ENCODE results near the gene KRAS.
"Not testable (repeated sequence)": the region's sequence is repeated elsewhere in the genome, so short reads cannot be mapped to it uniquely, and the experiment has no call there.

The KRAS gene

DNA sequence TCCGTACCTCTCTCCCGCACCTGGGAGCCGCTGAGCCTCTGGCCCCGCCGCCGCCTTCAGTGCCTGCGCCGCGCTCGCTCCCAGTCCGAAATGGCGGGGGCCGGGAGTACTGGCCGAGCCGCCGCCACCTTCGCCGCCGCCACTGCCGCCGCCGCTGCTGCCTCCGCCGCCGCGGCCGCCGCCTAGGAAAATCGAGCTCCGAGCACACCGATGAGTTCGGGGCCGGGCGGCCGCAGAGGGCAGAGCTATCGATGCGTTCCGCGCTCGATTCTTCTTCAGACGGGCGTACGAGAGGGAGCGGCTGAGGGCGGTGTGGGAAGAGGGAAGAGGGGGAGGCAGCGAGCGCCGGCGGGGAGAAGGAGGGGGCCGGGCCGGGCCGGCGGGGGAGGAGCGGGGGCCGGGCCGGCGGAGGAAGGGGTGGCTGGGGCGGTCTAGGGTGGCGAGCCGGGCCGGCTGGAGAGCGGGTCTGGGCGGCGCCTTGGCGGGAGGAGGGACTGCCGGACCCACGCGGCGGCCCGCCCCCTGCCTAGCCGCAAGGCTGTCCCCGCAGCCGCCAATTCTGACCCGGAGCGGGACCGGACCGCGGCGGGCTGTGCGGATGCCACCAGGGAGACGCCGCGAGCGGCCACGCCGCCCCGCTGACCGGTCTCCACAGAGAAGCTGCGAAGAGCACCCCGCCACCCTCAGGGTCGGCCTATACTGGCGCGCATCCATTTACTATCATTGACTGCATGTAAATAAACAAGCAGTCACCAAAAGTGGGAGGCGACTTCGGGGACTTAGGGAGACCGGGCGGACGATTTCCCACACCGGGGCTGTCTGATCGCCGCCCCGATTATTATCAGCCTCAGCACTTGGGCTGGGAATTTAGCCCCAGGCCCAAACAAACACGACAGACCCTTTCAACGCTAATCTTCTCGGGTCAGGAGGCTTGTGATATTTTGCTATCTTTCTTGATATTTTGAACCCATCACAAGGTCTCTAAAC lies at the start of gene KRAS:
TSS of gene KRAS (minus strand) at position 186 of the 987 bp plus-strand sequence.
- peak; percentile 81 for DNase-seq (ENCODE audit: low read depth)

DNA sequence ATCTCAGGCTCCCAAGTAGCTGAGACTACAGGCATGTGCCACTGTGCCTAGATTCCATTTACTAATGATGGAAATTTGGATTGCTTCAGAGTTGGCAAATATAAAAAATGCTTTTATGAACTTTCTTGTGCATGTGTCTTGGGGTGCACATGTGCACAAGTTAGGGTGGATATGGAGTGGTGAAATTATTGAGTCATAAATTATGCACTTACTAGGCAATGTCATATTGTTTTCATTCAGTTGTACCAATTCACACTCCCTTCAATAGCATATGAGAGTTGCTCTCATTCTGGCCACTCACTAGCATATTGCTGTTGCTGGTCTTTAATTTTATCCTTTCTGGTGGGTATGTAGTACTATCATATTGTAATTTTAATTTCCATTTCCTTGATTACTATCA lies 45.7 kb upstream of the KRAS start:
- no peak for DNase-seq (ENCODE audit: low read depth)

DNA sequence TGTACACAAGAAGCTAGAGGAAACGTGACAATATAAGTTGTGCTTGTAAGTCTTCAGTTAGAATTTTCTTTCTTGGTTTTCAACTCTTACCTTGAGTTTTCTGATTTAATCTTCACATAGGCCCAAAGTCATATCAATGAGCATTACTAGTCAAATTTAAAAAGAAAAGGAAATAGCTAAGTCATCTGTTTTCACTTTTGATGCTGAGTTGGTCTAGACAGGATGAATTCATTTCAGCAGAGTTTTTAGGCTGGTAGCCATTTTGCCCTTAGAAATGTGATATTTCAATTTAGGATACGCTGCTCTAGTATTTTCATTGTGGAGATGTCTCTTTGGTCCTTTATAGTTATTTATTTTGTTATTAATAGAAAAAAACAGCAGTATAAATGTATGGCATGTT lies 44.6 kb upstream of the KRAS start:
- DNase-seq (ENCODE audit: low read depth) = no peak

DNA sequence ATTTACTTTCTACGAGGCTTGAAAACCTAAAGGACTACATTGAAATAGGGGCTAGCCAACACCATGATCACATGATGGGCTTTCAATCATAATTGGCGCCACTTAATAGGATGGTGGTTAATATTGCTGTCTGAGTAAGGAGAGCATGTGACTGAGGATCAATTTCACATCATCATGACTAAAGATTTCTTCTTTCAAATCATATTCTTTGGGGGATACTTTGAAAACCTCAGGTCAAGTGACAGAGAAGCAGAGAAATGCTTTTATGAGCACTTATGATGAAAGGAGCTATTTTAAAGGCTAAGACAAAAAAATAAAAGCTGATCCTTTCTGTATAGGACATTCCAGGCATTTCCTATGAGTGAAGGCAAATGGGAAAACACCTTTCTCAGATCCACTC lies 42.9 kb upstream of the KRAS start:
- DNase-seq (ENCODE audit: low read depth) = no peak

DNA sequence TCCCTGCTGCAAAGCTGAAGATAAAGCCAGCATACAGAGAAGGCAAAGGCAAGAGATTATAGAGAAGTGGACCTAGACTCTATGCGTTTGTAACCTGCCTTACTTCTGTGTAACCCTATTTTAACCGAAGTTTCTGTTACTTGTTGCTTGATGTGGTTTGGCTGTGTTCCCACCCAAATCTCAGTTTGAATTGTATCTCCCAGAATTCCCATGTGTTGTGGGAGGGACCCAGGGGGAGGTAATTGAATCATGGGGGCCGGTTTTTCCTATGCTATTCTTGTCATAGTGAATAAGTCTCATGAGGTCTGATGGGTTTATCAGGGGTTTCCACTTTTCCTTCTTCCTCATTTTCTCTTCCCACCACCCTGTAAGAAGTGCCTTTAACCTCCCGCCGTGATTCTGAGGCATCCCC lies 42.1 kb upstream of the KRAS start:
- not testable (repeated sequence) for DNase-seq (ENCODE audit: low read depth)

DNA sequence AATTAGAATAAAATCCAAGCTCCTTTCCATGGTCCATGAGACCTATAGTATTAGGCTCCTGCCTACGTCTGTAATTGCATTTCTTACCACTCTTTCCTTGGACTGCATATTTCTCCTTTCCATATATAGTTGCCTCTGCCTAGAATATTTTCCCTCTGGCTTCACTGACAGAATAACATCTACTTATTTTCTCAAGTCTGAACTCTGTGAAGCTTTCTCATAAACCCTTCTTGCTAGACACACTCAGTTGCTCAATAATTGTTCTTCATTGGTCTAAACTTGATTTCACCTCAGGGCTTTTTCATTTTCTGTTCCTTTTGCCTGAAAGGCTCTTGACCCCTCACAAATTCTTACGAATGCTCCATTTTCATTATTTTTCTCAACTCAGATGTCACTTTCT lies 36.9 kb upstream of the KRAS start:
- DNase-seq (ENCODE audit: low read depth) = no peak

DNA sequence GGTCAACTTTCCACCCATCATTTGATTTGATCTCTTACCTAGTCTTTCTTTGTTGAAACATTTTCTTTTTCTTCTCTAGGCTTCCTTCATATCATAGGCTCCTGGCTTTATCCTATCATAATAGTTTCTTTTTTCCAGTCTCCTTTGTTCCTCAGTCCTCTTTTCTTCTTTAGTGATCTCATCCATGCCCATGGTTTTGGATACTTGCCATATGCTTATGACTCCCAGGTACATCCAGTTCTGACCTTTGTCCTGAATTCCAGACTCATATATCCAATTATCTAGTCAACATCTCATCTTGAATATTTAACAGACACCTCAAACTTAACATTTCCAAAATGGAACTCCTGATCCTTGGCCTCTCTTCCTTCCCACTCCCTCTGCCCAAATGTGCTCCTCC lies 36.1 kb upstream of the KRAS start:
- no peak for DNase-seq (ENCODE audit: low read depth)

DNA sequence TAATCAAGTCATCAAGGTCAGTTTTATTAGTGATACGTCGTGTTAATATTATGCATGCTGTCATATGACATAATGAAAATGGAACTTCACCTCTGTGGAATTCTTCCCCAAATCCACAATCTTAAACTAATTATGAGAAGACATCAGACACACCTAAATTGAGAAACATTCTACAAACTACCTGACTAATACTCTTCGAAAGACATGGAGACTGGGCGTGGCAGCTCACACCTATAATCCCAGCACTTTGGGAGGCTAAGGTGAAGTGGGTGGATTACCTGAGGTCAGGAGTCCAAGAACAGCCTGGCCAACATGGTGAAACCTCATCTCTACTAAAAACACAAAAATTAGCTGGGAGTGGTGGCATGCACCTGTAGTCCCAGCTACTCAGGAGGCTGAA lies 33.3 kb upstream of the KRAS start:
- DNase-seq (ENCODE audit: low read depth) = no peak

DNA sequence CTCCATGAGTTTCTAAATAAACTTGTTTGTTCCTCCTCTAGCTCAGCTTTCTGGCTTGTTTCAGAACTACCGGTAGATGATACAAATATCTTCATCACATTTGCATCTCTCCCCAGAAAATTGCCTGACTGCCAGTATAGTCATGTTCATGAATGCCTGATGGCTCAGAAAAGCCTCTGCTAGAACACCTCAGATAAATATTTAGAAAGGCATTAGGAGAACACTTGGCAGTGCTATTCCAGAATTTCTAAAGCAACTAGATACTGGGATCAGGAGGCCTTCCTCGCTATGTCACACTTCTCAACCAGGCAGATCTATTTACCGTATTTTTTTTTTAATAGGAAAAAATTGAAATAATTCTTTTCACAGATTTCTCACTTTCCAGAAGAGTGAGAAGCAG lies 32.3 kb upstream of the KRAS start:
- DNase-seq (ENCODE audit: low read depth) = no peak

DNA sequence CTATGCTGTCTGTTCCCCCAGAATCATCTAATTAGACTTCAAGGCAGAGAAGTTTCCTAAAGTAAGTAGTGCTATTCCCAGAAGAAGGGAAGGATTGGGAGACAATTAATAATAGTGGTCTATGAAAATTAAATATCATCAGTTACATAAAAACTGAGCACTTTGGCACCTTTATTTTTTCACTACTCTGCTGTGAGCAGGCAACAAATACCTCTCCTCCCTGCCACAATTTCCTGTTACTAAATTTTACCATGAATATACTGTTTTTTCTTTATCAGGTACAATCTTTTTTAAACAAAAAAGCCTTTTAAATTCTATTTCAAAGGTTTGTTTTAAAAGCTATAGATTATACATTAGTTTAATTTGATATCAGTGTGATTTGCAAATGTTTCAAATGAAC lies 29.4 kb upstream of the KRAS start:
- DNase-seq (ENCODE audit: low read depth) = no peak

DNA sequence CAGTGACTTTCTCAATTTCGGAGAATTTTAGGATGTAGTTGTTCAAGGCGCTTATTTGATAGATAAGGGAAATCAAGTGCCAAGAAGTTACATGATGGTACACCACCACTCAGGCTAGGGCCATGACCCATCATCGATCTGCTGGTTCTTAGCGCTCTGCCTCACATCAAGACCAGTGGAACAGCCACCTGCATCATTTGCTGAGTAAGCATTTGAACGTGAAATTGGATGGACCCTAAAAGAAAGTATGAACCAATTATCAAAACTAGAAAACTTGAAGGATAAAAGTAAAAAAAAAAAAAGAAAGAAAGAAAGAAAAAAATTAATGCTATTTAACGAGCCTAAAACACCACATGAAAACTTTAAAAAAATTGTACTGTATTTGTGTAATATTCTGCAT lies 27.5 kb upstream of the KRAS start:
- DNase-seq (ENCODE audit: low read depth) = no peak

DNA sequence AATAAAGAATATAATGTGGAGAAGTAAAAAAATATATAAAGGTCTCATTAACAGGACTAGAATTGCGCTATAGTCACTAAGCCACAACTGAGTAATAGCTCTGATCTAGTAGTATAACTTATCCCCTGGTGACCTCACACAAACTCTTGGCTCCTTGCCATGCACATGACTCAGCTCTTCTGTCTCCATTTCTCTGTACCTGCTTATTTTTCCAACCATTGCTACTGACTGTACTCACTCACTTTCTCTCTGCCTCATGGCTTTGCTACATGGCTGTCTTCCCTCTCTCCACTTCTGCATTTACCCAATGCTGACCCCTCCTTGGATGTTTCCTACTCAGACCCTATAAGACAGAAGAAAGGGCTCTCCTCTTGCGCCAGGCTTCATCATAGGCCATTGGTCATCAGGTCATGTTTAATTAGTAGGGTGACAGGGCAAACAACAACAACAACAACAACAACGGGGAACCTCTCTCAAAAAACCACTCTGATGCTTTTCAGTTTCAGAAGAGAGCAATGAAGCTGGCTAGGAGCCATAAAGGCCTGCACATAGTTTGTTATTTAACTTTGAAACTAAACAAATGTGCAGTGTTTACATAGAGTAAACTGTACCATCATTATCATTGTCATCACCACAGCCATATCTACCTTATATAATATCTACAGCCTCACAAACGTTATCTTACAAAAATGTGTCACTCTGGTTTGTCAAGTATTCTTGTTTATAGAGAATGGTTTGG lies 25.6 kb upstream of the KRAS start:
- peak; percentile 87 for DNase-seq (ENCODE audit: low read depth)

DNA sequence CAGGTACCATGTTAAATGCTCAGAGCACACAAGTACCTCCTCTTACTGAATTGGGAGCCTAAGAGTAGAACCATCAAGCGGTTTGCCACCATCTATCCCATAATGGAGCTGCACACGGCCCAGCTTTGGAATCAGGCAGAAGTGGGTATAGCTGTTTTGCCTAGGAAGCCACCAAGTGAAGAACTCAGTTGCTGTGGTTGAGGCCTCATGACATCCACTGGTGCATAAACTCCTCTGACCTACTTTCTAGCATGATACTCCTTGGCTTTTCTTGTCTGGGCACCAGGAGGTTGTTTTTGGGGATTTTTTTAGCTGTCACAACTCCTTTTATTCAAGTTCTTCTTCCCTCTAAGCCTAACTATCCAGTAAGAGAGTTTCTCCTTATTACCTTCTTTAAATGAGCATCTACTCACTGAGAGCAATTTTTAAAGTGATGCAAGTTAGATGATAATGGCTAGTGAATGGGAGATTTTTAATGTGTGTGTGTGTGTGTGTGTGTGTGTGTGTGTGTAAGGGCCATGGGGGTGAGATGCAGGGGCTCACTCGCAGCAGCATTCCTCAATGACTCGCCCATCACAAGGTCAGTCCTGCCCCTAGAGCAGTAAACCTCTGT lies 20.9 kb upstream of the KRAS start:
- DNase-seq (ENCODE audit: low read depth) = no peak

DNA sequence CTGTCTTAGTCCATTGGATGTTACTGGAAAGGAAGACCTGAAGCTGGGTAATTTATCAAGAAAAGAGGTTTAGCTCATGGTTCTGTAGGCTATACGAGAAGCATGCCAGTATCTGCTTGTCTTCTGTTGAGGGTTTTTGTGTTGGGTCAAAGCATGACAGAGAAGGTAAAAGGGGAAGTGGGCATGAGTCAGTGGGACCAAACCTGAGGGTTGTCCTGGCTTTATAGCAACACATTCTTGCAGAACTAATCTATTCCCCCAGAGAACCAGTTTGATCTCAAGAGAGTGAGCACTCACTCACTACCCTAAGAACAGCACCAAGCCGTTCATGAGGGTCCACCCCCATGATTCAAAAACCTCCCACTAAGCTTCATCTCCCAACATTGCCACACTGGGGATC lies 19.0 kb upstream of the KRAS start:
- DNase-seq (ENCODE audit: low read depth) = no peak

DNA sequence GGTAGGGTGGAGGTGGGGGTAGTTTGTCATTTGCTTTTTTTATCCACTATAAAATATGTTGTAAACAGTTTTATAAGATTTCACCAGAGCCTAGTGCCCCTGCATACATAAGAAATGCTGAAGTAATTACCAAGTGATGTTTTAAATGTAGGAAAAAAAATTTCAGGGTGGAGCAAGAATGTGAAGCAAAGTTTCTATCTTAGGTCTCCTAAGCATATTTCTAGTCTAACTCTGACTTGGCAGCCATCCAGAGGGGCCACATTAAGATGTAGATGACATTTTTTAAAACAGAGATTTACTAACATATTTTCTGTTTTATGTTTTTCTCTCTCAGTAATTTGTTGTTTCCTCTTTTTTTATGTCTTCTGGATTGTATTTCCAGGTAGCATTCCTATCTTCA lies 15.8 kb upstream of the KRAS start:
- DNase-seq (ENCODE audit: low read depth) = no peak

DNA sequence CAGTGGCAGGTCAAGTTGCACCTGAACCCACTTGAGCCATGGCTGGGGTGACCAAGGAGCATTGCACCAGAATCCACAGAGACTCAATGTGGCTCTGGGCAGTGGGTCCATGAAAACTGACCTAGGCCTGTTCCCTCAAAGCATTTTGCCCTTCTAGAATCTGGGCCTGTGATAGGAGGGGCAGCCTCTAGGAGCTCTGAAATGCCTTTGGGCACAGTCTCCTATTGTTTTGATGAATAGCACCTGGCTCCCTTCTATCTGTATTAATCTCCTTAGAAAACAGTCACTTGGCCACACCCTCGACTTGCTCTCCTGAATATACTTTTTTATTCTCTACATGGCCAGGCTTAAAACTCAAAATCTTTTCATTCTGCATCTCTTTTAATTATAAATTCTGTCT lies 14.1 kb upstream of the KRAS start:
- no peak for DNase-seq (ENCODE audit: low read depth)

DNA sequence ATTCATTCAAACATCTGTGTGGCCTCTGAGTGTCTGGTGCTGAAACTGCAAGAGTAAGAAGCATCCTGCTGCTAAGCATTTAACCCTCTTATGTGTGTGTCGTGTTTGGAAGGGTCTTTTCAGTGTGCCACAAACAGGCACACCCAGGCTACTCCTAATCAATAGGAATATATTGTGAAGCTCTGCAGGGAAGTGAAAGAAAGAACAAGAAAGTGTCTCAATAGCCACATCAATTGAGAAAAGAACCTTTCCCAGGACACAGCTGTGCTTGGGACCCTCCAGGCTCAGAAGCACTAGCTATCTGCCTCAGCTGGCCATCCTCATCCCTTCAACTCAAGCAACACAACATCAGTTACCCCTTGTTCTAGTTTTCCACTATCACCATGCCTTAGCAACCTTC lies 13.4 kb upstream of the KRAS start:
- DNase-seq (ENCODE audit: low read depth) = no peak

DNA sequence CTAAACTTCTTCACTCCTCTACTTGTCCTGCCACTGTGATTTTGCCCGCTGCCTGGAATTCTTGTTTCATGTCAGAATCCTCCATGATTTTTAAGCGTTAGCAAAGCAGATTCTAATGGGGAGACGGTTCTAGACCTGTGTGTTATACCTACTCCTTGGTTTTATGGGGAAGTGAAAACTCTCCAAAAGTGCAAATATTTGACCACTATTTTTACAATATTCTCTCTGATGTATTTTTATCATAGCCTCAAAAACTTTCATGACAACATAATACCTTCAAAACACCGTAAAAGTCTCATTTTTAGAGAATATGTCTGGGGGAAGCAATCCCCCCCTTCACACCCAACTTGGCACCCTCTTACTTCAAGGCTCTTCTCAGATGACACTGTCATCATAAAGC lies 12.9 kb upstream of the KRAS start:
- DNase-seq (ENCODE audit: low read depth) = no peak

DNA sequence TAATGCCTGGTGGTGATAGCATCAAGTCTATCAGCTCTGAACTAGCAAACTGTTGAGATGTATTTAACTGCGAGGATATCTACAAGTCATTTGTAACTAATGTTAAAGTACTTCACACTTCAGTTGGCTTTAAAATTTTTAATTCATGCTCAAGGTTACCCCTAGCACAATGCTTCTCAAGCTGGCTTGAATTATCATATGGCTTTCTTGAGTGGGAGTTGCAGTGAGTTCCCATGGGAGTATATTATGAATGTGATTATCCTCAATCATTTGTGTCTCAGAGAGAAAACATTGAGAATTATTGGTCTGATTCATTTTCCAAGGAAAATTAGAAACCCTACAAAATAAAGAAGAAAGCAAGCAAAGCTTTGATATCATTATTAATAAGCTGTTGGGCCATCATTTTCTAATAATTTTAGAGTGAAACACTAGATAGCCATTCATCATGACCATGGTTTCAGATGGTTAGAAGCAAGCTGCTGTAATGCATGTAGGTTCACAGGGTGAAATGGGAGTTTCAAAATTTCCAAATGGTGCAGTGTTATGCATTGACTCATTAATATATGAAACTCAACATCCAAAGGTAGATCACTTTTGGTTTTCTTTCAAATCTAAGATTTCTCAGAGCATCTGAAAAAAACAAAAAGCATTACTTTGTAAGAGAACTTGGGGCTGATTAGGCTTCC lies 11.8 kb upstream of the KRAS start:
- no peak for DNase-seq (ENCODE audit: low read depth)

DNA sequence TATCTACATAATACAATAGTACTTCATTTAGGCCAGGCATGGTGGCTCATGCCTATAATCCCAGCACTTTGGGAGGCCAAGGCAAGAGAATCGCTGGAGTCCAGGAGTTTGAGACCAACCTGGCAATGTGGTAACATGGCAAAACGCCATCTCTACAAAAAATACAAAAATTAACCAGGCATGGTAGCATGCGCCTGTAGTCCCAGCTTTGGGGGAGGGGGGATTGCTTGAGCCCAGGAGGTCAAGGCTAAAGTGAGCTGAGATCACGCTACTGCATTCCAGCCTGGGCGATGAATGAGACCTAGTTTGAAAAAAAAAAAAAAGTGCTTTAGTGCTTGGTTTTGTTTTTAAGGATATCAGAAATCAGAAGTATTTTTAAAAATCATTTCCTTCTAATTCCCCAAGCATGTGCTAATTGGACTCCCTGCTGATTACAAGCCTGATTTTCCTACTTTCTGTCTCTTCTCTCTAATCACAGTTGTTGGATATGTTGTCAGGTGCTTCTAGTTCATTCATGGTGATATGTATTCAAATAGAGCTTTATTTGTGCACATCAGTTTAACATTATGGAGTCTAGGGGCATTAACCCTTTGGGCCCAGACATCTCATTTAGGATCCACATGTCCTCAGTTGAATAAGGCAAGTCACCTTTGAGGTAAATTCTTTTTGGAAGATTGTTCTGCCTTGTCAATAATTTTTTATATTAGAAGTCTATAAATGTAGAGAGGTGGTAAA lies 7.0 kb upstream of the KRAS start:
- DNase-seq (ENCODE audit: low read depth) = no peak

DNA sequence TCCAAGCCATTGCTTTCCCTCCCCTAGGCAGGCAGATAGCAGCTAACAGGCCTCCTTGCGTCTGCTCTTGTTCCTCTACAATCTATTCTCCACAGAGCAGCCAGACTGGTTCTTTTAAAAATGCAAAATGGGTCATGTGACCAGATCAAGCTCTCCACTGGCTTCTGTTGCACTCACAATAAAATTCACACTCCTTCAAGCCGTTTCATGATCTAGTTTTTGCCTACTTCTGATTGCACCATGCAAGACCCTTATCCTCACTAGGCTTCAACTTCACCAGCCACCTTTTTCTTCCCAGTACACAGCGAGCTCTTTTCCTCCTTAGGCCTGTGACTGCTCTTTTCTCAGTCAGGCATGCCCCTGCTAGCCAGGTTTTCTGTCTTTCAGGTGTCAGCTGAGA lies 6.1 kb upstream of the KRAS start:
- DNase-seq (ENCODE audit: low read depth) = no peak

DNA sequence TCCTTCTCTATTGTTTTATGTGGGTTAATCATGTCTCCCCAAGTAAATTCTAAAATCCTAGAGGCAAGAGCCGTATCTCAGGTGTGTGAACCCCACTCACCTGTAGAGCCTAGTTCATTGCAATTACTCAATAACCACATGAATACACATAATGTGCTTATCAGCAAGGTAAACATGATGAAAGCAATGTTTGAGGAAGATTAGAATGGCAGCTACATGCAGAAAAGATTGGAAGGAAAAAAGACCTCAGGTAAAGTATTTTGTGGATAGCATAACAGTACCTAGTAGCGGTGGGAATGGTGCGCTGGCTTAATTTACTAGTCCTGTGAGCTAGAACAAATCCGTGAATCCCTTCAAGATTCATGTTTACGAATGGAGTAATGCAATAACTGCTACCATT lies 5.3 kb upstream of the KRAS start:
- DNase-seq (ENCODE audit: low read depth) = no peak

Measured in non-pigmented ciliary epithelial cell (primary cell).